ENCODE results near the gene PRPF40A.

PRPF40A gene

GRCh38 chr2:152657043-152657442 is 60.2 kb downstream of the PRPF40A start:
- Histone ChIP-seq H3K27me3 (no peaks in the 10 kb centered on the region), H3K4me1 (no peaks in the 10 kb centered on the region), H3K36me3 (peaks cover 64 to 75% (median 69%) of the 10 kb centered on the region in 3 donors), H3K27ac (no peak overlapping the region), H3K9me3 (no peaks in the 10 kb centered on the region), H3K4me3 (no peak overlapping the region)
- TF ChIP-seq, protein P1, sequence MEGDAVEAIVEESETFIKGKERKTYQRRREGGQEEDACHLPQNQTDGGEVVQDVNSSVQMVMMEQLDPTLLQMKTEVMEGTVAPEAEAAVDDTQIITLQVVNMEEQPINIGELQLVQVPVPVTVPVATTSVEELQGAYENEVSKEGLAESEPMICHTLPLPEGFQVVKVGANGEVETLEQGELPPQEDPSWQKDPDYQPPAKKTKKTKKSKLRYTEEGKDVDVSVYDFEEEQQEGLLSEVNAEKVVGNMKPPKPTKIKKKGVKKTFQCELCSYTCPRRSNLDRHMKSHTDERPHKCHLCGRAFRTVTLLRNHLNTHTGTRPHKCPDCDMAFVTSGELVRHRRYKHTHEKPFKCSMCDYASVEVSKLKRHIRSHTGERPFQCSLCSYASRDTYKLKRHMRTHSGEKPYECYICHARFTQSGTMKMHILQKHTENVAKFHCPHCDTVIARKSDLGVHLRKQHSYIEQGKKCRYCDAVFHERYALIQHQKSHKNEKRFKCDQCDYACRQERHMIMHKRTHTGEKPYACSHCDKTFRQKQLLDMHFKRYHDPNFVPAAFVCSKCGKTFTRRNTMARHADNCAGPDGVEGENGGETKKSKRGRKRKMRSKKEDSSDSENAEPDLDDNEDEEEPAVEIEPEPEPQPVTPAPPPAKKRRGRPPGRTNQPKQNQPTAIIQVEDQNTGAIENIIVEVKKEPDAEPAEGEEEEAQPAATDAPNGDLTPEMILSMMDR (IDR thresholded peaks at IDR 0.05): no peak
- DNase-seq: no peak
- intact Hi-C loops (cut with DNase I; ENCODE audit: low total_unique reads): no loop called here

- no peaks in the 10 kb centered on the region for H3K27me3 ChIP-seq
- intact Hi-C loops (cut with DNase I; ENCODE audit: low total_unique reads): no loop called here
- no peak overlapping the region for H3K27ac ChIP-seq
- peaks cover 52 to 64% (median 58%) of the 10 kb centered on the region in 3 donors for H3K36me3 ChIP-seq
- no peak for DNase-seq
- H3K9me3 ChIP-seq: no peaks in the 10 kb centered on the region
- H3K4me1 ChIP-seq: no peaks in the 10 kb centered on the region
- no peak overlapping the region for H3K4me3 ChIP-seq
- TF ChIP-seq, protein P1 (IDR thresholded peaks at IDR 0.05): no peak
Measured at GRCh38 chr2:152655880-152656279, 61.4 kb downstream of the PRPF40A start.

DNA sequence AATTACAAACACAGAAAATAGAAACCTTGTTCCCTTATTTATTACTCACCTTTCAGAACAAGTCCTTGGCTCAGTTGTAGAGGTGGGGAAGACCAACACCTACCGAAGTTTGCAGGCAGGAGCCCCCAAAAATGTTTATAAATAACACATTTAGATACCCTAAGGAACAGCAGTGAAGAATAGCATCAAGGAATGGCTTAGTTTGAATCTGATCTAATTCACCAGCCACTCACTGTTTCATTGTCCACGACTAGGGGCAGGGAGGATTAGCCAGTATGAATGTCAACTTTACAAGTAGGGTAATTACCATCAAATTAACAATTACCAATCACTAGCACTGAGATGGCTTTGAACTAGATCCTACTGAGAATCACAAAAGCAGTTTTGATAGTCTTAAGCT is 65.4 kb downstream of the PRPF40A start:
- Histone ChIP-seq H3K4me3 (no peak overlapping the region), H3K27me3 (no peaks in the 10 kb centered on the region), H3K9me3 (no peaks in the 10 kb centered on the region), H3K36me3 (peaks cover 20 to 23% (median 23%) of the 10 kb centered on the region in 3 donors), H3K4me1 (peaks cover 0 to 16% (median 8%) of the 10 kb centered on the region in 4 donors), H3K27ac (no peak overlapping the region)
- TF ChIP-seq, protein P1 (IDR thresholded peaks at IDR 0.05): no peak
- DNase-seq: no peak
- intact Hi-C loops (cut with DNase I; ENCODE audit: low total_unique reads): no loop called here

GRCh38 chr2:152650768-152651371 is 66.4 kb downstream of the PRPF40A start:
- TF ChIP-seq, protein P1 (IDR thresholded peaks at IDR 0.05): no peak
- no peaks in the 10 kb centered on the region for H3K27me3 ChIP-seq
- no peak overlapping the region for H3K27ac ChIP-seq
- no peak overlapping the region for H3K4me3 ChIP-seq
- intact Hi-C loops (cut with DNase I; ENCODE audit: low total_unique reads): no loop called here
- peaks cover 0 to 23% (median 13%) of the 10 kb centered on the region in 4 donors for H3K4me1 ChIP-seq
- DNase-seq: no peak
- H3K9me3 ChIP-seq: no peaks in the 10 kb centered on the region
- H3K36me3 ChIP-seq: peaks cover 14 to 15% (median 14%) of the 10 kb centered on the region in 3 donors

GRCh38 chr2:152649997-152650396 is 67.3 kb downstream of the PRPF40A start:
- Histone ChIP-seq H3K27ac (no peak overlapping the region), H3K27me3 (no peaks in the 10 kb centered on the region), H3K9me3 (no peaks in the 10 kb centered on the region), H3K36me3 (peaks cover 6 to 22% (median 7%) of the 10 kb centered on the region in 3 donors), H3K4me3 (no peak overlapping the region), H3K4me1 (peaks cover 0 to 23% (median 13%) of the 10 kb centered on the region in 4 donors)
- intact Hi-C loops (cut with DNase I; ENCODE audit: low total_unique reads): no loop called here
- TF ChIP-seq, protein P1 (IDR thresholded peaks at IDR 0.05): no peak
- DNase-seq: no peak

Data from tibial artery (tissue), 4 donors.